GM18508 (cell line): ENCODE results near the gene GRIA1.

Source experiments
- ATAC-seq: cut with Tn5 transposase; IDR thresholded peaks from one replicate; pipeline ENCODE4 v1.9.1; 2021; ENCODE audit warnings: moderate number of reproducible peaks; ENCODE audit not compliant: insufficient read depth, unreplicated experiment

GRIA1 gene

DNA sequence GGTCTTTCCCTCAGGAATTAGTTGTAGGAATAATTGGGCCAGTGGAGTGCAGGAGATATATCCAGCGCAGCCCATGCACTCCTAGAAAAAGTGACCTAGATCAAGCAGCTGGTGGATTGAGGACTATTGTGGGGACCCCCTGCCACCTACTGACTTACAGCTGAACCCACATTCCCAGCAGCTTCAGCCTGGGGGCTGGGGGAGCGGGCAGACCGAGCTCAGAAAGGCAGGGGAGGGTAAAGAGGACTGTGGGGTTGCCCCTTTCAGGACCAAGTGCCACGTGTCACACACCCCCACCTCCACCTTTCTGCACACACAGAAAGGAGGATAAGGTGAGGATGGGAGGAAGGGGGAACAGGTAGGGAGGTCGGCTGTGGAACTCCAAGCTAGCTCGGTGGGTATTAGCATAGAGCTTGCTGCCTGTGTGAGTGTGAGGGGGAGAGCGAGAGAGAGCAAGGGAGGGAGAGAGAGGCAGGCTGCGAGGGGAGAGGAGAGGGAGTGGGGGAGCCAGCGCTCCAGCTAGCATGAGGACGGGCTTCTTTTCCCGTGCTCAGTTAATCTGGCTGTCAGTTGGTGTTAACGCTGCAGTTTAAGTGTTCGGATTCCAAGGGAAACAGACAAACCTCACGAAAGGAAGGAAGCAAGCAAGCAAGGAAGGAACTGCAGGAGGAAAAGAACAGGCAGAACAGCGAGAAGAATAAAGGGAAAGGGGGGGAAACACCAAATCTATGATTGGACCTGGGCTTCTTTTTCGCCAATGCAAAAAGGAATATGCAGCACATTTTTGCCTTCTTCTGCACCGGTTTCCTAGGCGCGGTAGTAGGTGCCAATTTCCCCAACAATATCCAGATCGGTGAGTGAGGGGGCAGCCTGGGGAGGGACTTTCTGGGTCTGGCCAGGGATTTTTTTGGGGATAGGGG lies at the start of gene GRIA1:
Gene GRIA1, plus strand, starts transcription at position 553 of the 920 bp plus-strand sequence.
- ATAC-seq = no peak

DNA sequence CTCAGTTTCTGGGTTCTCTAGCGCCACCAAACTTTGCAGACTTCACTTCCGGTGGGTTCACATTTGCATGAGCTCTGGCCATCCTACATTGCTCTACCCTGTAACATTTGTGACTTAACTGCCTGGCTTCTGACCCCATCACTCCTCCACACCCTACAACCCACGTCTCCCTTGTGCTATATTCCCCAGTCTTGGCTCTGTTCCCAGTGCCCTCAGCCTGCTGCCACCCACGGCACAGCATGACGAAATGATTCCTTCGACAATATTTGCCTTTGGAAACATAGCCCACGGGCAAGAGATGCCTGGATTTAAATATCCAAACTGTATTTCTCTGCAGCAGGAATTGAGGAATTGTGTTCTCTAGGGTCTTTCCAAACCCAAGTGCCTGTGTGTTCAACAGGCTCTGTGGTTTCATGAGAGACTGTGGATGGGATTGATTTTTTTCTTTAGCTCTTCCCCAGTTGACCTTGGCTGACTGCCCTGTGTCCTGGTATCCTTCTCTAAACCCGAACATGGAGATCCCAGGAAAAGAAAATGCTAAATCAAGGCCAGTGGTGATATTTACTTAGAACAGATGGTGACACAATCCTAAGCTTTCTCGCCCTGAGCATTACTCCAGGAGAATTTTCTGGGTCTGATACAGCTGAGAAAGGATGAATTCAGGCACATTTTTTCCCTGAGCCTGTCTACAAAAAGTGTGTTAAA lies 44.4 kb upstream of the GRIA1 start:
- ATAC-seq = no peak

DNA sequence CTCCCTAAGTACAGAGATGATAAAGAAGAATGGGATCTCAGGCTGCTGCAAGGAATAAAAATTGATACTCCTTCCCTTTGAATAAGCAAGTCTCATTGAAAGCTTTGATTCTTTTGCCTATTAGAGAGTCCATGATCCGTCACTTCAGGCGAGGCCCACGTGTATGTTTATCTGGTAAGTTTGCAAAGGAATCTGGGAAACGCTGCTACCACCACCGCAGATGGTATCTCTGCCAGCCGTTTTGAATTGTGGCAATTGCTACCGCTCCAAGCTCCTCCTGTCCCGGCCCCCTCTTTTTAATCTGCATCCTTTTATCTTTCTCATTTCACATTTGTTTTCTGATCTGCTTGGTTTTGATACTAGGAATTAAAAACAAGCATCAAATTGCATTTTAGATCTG lies 42.9 kb upstream of the GRIA1 start:
- ATAC-seq = no peak

DNA sequence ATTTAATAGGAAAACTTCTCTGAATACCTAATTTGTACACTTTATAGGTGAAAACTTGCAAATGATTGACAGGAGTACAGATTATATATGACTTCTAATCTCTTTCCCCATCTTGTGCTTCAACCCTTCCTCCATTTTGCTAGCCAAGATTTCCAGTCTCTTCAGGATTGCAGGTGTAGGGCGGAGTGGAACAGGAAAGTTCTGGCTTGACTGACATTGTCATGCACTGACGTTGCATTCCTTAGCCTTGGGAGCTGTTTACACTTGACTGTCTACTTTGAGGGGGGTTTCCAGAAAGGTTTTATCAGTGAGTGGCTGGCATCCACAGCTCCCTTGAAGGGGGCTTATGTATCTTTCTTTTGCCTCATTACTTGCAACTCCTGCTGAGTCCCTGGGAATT lies 34.1 kb upstream of the GRIA1 start:
- no peak for ATAC-seq

DNA sequence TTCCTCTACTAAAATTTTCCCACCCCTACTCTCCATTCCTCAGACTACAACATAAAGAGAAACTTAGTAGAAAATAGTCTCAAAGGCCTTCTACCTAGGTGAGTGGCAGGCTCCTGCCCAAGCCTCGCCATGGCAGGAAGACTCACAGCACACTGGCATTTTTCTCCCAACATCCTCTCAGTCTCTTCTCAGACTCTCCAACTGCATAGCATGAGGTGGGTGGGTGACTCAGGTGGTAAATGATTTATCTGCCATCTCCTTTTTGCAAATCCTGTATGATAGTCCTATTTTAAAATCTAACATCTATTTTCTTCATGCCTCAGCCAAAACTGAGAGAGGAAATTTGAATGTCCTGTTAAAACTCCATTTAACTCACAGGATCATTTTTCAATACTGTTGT lies 33.5 kb upstream of the GRIA1 start:
- ATAC-seq = no peak

DNA sequence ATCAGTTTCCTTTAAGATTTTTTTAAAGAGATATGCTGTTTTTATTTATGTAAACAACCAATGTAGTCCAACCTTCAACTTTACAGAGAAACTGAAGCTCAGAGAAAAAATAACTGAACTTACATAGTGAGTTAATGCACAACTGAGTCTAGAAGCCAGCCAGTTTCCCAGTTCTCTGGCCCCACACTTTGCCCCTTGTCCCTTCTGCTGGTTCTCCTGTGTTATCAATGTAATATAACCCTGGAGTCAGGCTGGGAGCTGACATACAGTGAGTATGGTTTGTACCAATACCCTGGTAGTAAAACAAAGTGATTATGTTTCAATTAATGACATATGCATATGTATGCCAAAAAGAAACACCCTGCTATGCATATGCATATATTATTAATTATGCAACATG lies 32.2 kb upstream of the GRIA1 start:
- ATAC-seq = no peak

DNA sequence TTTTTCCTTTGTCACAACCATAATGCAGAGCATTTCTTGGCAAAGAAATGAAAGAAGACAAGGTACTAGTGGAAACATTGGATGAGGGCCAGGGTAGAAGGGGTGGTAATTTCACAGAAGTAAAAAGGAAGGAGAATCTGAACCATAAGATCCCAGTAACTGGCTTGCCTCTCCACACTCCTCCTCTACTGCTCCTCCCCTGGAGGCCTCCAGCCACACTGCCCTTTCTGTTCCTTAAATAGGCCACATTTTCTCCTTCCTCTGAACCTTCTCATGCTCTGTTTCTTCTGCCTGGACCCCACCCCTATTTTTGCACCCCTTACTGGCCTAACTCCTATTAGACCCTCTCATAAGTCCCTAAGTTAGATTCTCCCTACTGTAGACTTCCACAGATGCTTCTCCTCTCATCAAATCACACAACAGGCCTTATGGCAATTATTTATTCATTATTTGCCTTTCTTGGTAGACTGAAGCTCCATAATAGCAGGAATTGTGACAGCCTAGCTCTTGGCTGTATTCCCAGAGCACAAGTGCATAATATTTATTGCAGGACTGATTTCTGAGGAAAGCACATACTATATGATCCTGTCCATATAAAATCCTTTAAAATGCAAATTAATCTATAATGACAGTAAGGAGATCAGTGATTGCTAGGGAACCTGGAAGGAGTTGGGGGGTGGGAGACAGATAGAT lies 31.3 kb upstream of the GRIA1 start:
- ATAC-seq = no peak

DNA sequence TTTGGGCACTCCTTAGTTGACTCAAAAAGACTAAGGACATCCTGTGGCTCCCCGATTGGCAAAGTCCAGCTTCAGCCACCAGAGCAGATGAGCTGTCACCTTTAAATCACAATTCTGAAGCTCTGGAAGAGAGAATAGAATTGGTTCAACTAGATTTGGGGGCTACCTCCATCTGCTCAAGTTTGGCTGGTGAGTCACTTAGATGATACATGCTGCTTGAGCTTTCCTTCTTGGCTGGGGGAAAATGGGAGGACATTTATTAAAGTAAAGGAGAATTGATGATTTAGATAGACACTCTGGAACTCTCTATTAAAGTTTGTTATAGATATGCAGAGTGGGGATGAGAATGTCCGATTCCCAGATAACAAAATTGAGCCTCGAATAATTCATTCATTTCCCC lies 30.0 kb upstream of the GRIA1 start:
- ATAC-seq = no peak

DNA sequence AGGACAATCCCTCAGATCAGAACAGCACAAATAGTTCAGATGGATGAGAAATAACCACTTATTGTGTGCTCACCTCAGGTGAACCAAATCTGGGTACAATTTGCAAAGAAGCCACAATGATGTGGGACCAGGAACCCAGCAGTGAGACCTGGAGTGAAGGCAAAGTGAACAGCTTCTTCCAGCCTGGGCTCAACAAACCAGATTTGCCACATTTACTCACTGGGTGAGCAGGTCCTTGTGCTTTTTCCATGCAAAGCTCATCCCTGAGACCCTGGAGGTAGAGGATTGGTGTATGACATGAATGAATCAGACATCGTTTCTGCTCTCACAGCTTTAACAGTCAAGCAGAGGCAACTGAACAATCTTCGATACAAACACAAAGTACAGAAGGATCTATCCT lies 29.1 kb upstream of the GRIA1 start:
- ATAC-seq = no peak

DNA sequence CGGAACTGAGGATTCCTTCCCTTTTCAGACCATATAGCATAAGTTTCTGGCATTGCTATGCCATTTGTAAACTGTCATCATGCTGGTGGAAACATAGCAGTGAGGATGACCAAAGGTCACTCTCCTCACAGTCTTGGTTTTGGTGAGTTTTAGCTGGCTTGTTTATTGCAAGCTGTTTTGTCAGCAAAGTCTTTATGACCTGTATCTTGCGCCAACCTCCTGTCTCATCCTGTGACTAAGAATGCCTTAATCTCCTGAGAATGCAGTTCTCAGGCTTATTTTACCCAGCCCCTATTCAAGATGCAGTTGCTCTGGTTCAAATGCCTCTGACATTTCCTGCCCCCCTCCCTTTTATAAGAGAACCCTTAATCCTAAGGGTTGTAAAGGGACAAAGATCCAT lies 26.7 kb upstream of the GRIA1 start:
- ATAC-seq = no peak

DNA sequence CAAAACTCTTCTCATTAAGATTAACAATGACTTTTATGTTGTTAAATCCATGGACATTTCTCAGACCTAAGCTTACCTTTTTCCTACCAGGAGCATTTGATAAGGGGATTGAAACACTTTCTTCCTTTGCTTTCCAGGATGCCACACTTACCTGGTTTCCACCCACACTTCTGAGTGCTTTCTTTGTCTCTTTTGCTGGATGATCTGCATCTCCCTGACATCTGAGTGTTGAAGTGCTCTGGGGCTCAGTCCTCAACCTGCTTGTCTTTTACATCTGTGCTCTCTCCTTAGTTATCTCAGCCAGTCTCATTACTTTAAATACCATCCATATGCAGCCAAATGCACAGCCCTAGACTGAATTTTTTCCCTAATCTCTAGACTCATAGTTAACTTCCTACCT lies 22.9 kb upstream of the GRIA1 start:
- no peak for ATAC-seq

DNA sequence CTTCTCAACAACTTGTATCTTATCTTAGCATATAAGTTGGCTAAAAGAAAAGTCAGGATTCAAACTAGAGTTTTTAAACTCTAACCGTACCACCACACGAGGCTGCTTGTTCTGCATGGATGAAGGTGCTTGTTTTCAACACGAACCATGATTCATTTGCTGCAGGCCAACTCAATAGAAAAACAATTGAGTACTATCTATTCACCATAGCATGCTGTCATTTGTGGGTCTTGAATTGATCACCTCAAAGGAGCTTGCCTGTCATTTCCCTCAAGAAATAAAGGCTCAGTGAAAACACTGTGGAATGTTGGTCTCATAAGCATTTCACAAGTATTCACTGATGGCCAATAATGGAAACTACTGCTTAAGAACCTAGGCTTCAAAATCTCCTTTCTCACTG lies 21.0 kb upstream of the GRIA1 start:
- ATAC-seq = no peak

DNA sequence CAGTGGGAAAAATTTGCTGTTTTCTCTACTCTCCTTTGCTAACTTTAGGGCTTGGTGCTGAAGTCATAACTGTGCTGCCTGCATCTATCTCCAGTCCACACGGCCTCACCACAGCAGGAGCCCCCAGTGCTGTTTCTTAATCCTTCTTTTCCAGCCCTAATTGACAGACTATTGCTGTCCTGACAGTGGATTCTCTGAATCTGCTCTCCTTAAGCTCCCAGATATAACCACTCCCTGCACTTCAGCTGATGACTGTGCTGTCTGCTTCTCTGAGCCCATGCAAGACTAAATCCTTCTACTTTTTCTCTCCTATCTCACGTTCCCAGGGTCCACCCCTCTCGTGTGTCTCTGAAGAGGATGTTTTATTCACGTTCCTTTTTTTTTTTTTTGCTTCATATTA lies 19.7 kb upstream of the GRIA1 start:
- no peak for ATAC-seq

DNA sequence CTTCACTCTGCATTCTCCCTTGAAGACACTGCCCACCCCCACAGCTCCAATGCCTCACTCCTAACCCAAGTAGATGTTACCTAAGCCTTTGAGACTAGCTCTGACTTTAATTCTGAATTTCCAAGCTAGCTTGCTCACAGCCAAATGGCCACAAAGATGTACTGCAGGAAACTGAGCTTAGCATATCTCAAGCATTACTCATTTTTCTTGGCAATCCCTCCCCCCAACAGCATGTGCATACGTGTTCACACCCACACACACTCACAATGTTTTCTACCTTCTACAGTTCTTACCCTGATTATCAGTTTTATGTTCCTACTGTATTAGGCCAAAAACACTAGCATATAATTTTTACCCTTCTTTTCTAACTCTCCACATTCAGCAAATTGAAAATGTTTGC lies 13.7 kb upstream of the GRIA1 start:
- ATAC-seq = no peak

DNA sequence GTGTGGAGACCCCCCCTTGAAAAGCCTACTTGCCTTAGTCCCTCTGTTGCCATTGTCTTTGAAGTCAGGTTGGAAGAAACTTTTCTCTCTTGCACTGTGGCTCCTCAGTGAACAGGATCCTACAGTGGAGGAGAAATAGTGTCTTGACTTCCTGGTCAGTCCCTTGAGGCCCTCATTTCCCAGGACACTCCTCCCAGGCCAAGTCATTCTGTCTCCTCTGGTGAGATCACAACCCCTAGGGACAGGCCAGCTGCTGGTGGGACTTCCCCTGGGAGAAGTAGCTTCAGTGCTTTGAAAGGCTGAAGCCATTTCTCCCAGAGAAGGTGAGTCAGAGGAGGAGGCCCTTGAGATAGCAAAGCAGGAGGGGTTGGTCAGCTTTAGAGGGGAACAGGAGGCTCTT lies 10.1 kb upstream of the GRIA1 start:
- ATAC-seq = peak; percentile 90

DNA sequence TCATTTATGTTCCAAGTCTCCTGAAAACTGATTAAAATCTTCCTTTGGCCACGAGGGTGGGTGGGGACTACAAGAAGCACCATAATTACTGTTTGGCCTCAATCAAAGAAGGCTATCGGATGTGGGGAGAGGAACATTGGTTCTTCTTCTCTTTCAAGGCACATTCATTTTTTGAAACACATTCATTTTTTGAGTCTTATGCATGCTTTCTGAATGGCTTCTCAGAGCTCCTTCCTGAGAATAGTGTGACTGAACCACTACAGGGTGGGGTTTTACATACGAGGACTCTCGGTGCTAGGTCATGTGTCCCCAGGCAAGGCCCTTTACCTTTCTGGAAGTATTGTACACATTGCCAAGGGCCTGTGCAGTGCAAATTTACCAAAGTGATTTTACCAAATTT lies 7.0 kb upstream of the GRIA1 start:
- ATAC-seq = no peak

DNA sequence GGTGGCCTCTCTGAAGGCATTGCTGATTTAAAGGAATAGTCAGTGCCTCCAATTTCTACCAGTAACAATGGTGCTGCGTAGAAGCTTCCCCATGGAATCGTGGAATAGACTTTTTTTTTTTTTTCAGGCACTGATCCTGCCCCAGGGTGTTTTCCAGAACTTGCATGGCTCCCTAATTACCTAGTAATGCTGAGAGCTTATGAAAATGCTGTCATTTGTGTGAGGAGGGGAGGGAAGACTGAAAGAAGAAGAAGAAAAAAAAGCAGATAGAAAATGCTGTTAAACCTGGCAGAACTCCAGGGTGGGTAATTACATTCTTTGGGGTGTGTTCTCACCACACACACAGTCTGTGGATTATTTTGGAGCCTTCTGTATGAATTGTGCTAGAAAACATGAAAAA lies 4.8 kb upstream of the GRIA1 start:
- no peak for ATAC-seq

DNA sequence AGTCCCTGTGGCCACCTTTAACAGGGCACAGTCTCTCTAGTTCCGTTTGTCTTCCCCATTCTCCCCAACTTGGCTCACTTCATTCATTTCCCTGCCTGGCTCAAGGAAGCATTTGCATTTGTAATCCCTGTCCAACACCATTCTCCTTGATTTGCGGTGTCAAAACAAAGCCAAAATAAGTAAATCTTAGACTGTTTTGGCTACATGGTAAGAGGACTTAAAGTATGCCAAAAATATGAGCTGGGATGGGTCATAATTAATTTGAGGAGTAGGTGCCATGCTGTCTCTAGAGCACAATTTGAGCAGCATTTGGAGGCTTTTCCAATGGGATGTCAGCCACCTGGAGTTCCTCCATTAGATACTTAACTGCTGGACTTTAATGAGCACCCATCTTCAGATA lies 3.7 kb upstream of the GRIA1 start:
- ATAC-seq = no peak

DNA sequence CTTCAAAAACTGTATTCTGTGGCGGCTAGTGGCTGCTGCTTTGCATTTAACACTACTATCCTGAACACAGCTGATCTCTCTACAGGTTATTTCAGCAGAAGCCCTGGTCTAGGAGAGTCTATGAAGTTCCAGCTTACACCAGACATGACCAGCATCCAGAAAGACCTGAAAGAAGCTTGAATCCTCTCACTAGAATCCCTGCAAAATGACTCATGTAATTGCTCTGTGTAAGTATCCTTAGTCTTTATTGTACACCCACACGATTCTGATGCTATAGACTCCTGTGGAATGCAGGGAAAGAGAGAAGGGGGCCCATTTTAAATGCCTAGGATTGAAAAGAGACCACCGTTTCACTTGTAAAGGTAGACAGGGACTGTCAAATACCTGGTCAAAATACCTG lies 859 bp upstream of the GRIA1 start:
- no peak for ATAC-seq

DNA sequence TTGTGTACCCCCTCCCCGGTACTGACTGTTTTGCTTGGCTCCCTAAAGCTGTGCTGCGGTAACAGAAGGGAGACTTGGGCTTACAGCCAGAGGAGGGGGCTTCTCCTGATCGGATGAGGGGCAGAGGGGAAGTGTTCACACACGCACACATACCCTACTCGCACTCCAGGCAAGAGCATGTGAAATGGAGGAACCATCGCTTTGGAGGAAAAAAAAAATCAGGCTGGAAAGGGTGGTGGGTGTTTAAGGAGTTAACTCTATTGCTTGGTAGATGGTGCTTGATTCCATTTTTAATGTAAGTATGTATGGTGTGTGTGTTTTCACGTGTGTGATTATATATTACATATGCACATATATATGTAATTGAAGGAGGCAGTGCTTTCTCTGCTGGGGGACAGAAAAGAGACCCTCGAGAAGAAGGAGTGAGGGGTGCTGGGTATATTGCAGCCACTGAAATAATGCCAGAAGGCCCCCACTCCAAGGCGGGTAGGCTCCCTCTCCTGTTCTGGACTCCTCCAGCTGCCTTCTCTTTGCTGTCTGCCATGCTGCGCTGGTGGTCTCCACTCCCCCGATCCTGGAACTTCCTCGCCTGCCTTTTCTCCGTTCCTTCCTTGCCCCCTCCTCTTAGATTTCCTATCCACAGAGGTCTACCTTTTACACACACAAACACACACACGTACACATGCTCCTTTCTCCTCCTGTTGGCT lies 721 bp downstream of the GRIA1 start:
- no peak for ATAC-seq

DNA sequence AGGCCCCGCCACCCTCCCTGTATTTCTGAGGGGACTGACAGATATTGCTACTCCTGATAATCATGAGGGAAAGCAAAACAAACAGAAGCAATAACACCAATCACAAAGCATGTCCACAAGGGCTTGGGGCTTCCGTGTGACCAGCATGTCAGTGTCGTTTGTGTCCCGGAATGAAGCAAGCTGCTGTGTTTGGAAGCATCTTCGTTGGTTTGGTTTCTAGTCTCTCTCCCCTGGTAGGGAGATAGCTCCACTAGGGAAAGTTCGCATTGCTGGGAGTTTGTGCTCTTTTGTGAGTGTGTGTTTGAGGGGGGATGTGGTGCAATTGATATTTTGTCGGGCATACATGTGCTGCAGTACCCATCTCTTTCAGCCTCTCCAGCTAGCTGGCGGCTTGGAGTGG lies 1.4 kb downstream of the GRIA1 start:
- no peak for ATAC-seq
